ELF-1 (cell line): ENCODE data around the gene ZNF580.
A peak's percentile ranks its signal among the peaks of the same experiment; 100 is the strongest.

ENCODE experiments used
- DNase-seq: peaks from one replicate; pipeline ENCODE4 v3.0.0-alpha.2; 2016; ENCODE audit warnings: low read depth, low spot score

The ZNF580 gene

DNA sequence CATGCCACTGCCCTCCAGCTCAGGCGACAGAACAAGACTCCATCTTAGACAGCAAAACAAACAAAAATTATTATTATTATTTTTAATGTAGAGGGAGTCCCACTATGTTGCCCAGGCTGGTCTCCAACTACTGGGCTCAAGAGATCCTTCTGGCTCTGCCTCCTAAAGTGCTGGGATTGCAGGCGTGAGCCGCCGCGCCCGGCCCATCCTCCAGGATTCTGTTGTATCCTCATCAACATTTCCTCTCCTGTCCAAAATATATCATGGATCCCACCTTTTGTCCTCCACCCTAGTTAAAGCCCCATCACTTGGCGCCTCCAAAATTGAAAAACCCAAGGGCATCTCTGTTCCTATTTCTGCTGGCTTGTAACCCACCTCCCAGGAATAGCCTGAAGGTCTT lies 17.7 kb upstream of the ZNF580 start:
- no peak for DNase-seq

DNA sequence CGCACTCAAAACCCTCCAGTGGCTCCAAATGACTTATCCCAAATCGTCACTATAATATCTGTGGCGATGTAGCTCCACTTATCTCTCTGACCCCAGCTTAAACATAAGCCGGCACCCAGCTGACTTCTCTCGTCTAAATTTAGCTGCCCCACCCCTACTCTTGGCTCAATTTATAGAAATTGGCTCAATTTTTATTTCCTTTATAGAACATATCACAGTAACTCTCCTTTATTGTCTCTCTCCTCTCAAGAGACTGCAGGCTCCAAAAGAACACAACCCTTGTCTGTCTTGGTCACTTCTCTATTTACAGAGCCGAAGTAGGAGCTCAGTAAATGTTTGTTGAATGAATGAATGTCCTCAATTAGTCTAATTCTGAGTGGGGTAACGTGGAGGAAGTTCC lies 17.2 kb upstream of the ZNF580 start:
- no peak for DNase-seq

DNA sequence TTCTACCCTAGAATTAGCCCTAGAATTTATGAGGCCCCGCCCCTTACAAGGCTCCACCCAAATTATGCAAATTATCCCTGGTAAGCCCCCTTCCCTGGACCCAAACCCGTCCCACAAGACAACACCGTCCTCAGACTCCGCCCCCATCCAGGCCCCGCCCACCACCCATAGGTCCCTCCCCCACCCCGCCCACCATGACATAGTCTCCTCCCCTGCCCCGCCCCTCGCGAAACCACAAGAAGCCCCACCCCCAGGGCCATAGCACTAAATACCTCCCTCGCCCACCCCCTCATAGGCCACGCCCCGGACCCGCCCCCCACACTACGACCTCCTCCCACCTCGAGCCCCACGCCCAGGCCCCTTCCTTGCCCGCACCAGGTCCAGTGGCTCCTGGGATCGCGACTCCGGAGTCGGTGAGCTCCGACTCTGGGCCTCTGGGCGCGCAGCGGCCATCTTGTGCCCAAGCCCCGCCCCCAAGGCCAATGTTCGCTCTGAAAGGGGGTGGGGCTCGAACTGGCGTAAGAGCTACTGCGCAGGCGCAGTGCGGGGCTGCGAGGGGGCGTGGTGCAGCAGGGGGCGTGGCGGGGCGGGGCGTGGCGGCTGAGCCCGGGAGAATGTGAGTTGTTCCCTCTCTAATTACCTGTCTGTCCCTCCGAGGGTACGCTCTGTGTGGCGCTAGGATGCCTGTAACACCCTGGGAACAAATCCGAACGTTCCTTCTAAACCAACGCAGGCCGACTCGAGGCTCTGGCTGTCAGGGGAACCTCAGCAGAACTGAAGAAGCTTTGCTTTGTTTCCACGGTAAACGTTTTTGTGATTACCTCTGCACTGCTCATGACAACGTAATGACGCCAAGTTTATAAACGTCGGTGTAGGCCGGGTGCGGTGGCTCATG lies 16.4 kb upstream of the ZNF580 start, which contains the start of gene ZNF784:
Gene ZNF784, minus strand, starts transcription at position 458 of the 895 bp plus-strand sequence. Its CDS starts 5 bp downstream, at position 453.
- peak; percentile 89 for DNase-seq

DNA sequence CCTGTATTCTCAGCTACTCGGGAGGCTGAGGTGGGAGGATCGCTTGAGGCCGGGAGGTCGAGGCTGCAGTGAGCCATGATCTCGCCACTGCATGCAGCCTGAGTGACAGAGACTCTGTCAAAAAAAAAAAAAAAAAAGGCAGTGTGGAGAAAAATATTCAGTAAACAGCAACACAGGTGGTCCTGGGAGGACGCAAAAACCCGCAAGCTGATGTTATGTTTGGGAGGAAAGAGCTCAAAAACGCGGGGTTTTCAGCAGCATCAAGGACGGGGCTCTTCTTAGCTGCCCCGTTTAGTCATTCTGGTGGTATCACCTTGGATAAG lies 15.8 kb upstream of the ZNF580 start:
- DNase-seq: no peak

DNA sequence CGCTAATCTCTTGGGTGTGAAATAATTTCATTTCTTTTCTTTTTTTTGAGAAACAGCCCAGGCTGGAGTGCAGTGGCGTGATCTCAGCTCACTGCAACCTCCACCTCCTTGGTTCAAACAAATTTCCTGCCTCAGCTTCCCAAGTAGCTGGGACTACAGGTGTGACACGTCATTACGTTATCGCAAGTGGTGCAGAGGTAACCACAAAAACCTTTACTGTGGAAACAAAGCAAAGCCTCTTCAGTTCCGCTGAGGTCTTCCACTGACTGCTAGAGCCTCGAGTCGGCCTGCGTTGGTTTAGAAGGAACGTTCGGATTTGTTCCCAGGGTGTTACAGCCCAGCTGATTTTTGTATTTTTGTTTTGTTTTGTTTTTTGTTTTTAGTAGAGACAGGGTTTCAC lies 14.5 kb upstream of the ZNF580 start:
- DNase-seq: no peak

DNA sequence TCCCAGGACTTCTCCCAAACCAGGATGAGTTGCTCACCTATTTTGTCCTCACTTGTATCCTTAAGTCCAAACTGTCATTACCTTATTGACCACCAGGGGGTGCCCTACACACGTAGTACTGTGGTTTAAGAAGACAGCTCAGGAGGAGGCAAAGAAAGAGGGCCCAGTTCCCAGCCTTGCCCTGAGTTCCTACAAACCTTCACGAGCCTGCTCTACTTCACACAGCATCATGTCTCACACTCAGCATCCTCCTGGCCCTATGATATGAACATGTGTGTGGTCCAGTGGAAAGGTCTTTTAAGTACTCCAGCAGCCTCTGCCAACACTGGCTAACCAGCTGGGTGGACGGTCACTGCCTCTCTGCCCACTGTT lies 8.4 kb upstream of the ZNF580 start:
- peak; percentile 82 for DNase-seq

DNA sequence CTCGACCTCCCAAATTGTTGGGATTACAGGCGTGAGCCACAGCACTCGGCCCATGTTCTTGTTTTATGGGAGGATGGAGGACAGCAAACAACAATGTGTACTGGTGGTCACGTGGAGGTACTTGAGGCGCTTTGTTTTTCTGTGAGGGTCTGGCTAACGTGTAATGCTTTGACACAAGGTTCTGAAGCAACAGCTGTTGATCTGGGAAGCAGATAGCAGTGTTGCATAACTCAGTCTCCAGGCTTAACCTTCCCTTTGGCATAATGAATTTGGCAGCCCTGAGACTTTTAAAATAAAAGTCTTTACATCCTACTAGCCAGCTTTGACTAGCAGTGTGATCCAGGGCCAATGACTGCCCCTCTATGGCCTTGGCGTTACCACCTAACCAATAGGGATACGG lies 6.9 kb upstream of the ZNF580 start:
- DNase-seq: no peak

DNA sequence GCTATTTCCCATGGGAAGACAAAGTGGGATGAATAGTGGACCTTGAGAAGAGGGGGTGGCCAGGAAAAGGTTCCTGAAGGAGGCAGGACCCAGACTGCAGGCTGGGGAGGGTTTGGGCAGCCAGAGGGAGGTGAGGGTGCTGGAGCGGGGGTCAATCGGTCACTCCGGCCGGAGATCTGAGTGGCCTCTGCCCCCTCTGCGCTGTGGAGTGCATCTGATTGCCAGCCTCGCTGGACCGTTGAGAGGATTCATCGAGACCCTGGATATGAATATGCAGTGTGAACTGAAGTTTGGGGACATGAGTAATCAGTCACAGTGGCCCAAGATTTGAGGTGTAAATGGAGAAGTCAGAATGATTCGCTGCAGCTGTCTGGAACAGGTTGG lies 5.5 kb upstream of the ZNF580 start:
- no peak for DNase-seq

DNA sequence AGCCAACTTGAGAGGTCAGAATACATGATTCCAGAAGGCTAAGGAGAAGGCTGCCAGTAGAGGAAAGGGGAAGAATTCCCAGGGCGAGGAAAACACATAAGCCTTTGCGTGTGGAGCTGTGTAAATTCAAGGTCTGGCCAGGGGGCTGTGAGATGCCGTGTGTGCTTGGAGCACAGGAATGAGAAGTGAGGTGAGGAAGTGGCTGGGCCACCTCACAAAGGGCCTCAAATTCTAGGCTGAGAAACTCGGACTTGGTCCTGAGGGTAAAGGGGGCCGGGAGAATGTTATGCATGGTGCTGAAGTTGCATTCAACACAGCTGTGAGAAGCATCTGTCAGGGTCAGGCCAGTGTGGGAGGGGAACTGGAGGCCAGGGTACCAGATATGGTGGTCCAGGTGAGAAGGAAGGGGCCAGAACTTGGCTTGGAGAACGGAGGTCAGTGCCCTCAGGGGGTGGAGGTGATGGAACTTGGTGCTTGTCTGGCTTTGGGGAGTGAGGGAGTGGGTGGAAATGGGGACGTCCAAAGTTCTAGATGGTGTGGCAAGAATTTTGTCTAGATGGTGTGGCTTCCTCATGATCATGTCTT lies 4.9 kb upstream of the ZNF580 start:
- no peak for DNase-seq

DNA sequence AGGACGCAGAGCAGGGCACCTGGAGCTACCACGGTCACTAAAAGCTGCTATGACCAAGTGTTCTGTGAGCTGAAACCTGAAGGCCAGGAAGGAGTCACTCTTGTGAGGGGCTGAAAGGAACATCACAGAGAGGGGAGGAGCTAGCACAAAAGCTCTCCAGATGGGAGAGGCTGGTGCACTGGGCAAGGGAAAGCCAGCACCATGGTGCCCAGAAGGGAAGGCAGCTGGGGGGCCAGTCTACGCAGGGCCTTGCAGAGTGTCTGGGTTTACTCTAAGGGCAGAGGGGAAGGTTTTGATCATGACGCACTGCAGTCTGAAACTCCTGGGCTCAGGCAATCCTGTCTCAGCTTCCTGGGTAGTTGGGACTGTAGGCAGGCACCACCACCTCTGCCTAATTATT lies 4.1 kb upstream of the ZNF580 start:
- no peak for DNase-seq

DNA sequence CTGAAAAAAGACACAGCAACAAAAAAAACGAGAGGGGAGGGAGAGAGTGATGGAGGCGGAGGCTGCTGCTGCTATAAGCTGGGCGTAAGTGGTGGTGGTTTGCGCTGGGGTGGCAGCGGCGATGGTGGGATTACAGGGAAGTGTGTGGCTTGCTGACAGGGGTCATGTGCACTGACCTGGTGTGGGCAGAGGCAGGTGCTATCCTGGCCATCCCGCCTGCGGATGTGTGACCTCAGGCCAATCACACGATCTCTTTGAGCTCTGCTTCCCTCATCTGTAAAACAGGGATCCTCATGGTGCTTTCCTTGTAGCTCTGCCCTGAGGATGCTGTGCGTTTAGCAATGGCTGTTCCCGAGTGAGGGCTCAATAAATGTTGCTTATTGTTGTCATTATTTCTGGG lies 3.3 kb upstream of the ZNF580 start:
- no peak for DNase-seq

DNA sequence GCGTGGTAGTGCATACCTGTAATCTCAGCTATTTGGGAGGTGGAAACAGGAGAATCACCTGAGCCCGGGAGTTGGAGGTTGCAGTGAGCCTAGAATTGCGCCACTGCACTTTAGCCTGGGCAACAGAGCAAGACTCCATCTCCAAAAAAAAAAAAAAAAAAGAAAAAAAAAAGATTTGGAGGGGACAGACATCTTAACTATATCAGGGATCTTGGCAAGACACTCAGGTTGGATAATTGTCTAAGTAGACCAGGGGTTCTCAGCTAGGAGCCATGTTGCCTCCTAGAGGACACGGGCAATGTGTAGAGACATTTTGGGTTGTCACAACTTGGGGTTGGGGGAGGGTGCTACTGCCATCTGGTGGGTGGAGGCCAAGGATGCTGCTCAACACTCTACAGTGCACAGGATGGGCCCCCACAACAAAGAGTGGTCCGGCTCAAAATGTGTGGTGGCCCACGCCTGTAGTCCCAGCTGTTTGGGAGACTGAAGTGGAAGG lies 1.9 kb upstream of the ZNF580 start:
- DNase-seq: peak; percentile 67

DNA sequence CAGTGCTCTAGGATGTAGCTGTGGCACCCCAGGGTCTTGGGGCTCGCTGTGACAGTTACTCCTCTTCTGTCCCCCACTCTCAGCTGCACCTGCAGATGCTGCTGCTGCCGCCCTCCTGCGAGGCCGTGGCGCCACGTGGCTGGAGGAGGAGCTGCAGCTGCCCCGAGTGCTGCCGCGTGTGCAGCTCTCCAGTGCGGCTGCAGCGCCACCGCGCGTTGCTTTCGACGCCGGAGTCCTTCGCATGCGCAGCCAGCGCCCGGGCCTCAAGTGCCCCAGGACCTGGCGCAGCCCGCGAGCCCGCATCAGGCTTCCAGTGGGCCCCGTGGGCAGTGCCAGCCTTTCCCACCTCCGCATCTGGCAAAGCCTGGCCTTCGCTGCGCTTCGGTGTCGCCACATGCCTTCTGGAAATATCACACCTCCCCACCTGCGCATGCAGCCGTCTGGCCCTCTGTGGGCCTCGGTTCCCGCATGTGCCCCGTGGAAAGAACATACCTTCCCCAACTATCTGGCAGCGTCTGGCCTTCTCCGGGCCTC lies 692 bp upstream of the ZNF580 start:
- peak; percentile 87 for DNase-seq

DNA sequence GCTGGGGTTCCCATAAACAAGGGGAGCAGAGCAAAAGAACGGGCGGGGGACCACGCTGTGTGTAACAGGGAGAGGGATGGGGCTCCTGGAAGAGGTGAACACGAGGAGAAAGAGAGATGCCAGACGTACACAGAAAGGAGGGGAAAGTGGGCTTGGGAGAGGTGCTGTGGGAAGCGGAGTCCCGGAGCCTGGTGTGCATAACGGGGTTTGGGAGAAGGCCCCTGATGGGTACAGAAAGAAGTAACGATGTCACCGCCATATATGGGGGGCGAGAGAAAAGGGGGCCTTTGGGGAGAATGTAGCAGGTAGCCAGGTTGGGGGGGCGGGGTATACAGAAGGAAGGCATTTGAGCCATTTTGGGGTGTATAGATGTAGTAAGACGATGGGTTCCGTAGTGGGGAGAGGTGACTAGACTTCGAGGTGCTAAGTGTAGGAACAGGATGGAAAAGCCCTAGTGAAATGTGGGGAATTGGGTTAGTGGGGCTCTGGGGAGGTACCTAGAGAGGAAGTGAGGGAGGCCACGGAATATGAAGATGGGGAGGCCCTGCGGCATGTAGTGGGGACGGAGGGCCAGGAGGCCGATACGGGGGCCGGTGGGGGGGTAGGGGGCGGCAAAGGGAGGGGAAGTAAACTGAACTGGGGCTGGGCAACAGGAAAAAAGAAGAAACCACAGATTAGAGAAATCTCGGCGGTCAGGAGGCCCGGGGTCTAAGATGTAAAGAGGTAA lies 787 bp downstream of the ZNF580 start:
- DNase-seq: no peak

DNA sequence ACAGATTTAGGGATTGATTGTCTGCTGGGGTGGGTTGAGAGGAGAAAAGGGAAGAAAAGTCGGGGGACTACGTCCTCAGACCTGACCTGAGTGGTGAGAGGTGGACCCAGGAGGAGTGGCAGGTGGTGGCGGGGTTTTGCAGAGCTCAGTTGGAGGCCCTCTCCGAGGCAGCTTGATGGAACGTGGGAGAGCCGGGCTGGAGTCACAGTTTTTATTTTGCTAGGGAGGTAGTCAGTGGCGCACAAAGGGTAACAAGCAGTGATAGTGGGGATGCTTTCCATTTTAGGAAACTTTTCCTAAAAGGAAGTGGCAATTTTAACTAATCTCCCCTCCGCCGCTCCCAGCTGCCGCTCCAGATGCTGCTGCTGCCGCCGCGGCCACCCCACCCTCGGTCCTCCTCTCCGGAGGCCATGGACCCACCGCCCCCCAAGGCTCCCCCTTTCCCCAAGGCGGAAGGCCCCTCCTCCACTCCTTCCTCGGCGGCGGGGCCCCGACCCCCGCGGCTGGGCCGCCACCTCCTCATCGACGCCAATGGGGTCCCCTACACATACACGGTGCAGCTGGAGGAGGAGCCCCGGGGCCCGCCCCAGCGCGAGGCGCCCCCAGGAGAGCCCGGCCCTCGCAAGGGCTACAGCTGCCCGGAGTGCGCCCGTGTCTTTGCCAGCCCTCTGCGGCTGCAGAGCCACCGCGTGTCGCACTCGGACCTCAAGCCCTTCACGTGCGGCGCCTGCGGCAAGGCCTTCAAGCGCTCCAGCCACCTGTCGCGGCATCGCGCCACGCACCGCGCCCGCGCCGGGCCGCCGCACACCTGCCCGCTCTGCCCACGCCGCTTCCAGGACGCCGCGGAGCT lies 1.6 kb downstream of the ZNF580 start:
- no peak for DNase-seq

DNA sequence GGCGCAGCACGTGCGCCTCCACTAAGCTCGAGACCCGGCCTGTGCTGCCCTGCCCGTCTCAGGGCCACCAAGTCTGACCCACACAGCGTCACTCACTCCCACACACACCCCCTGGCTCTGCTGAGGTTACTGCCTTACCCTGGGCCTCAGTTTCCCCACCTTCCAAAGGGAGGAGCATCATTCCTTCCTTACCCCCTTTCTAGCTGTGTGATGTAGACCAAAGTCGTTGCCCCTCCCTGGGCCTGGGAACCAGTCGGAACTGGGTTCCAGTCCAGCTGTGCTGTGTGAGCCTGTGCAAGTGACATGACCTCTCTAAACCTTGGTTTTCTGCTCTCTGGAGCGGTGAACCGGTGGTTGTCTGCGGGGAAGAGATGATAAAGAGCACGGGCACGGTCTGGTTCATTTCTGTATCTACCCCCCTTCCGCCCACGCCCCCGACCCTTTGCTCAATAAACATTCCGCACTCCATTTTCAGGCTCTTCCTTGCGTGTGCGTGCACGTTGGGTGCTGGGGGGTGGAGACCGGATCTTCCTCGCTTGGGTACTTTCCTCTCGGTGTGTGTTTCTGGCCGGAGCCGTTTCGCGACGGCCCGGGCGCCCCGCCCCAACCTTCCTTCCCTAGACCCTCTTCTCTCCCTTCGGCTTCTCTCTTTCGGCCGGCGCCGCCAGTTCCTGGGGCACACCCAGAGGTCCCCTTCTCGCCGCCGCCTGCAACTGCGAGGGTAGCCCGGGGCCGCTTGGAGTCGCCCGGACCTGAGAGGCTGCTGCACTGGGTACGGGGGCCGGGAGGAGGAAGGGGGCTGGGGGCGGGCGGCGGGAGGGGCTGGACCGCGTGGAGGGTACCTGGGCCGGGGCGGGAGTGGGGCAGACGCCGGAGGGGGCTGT lies 2.4 kb downstream of the ZNF580 start, which contains the start of gene ZNF581:
Gene ZNF581, plus strand, starts transcription at position 647 of the 884 bp plus-strand sequence. CDS start 923 bp downstream, outside the sequence.
- DNase-seq: peak; percentile 84

DNA sequence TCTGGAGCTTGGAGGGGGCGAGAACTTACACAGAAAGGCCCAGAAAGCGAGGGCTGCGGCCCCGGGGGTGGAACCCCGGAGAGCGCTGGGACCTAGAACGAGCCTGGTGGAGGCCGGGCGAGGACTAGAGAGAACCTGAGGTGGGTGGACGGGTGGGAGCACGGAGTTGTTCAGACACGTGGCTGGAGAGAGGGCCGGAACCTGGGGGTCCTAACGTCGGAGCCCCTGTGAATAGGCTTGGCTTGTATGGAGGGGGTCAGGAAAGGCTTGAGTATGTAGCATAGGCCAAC lies 3.0 kb downstream of the ZNF580 start:
- no peak for DNase-seq

DNA sequence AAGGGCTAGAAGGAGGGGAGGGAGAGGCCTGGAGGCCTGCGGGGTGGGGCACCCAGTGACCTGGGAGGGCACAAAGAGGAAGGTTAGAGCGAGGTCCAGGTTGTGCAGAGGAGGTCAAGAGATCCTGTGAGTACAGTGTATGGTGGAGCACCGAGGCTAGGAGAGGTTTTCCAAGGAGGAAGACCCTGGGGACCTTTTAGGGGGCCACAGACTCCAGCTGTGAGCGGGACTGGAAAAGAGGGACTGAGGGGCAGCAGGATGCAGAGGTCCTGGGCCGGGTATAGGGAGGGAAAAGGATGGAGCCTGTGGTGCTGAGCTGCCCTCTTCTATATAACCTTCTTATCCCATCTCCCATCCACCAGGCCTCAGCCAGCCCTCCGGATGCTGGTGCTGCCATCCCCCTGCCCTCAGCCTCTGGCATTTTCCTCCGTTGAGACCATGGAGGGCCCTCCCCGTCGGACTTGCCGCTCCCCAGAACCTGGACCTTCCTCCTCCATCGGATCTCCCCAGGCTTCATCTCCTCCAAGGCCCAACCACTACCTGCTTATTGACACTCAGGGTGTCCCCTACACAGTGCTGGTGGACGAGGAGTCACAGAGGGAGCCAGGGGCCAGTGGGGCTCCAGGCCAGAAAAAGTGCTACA lies 3.5 kb downstream of the ZNF580 start:
- DNase-seq: no peak

DNA sequence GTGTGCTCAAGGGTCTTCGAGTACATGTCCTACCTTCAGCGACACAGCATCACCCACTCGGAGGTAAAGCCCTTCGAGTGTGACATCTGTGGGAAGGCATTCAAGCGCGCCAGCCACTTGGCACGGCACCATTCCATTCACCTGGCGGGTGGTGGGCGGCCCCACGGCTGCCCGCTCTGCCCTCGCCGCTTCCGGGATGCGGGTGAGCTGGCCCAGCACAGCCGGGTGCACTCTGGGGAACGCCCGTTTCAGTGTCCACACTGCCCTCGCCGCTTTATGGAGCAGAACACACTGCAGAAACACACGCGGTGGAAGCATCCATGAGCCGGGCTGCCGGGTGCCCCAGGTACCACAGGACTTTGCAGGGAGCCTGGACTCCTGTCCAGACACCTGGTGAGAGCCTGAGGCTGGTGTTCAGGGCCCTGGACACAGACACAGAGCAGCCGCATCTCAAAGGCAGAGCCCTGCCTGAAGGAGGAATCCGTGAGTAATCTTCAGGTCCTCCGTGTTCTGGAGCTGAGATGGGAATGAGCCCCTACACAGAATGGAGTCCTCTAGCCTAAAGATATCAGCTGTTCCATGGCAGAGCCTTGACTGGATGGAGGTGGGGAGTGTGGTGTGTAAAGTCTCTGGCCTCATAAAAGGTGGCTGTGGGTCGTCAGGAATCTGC lies 4.2 kb downstream of the ZNF580 start:
- DNase-seq: no peak
